DOHH2 (cell line): Measurements from ENCODE around the gene TPM2.

ENCODE experiments used
- H3F3A ChIP-seq: fragments of 200-600 bp; sonication (generic), shearing (Covaris generic); 2 replicates; pipeline ENCODE4 v1.6.0; 2016; ENCODE audit warnings: antibody characterized with exemption, mild to moderate bottlenecking; ENCODE audit not compliant: control insufficient read depth, insufficient read depth
- H3K27ac ChIP-seq: fragments of 200-600 bp; sonication (generic); 2 replicates; pipeline ENCODE4 v1.5.1; 2014; ENCODE audit warnings: low read depth, mild to moderate bottlenecking, low read length, moderate library complexity
- H3K27me3 ChIP-seq: fragments of 200-600 bp; sonication (generic); 2 replicates; pipeline ENCODE4 v1.6.1; 2014; ENCODE audit warnings: mild to moderate bottlenecking, low read length, mixed read lengths; ENCODE audit not compliant: control insufficient read depth
- H3K36me3 ChIP-seq: fragments of 200-600 bp; sonication (generic); 2 replicates; pipeline ENCODE4 v1.6.1; 2014; ENCODE audit warnings: mild to moderate bottlenecking, low read length, moderate library complexity, mixed read lengths; ENCODE audit not compliant: control insufficient read depth
- H3K4me1 ChIP-seq: fragments of 200-600 bp; sonication (generic); 2 replicates; pipeline ENCODE4 v1.6.1; 2014; ENCODE audit warnings: mild to moderate bottlenecking, low read length, mixed read lengths; ENCODE audit not compliant: control insufficient read depth
- H3K4me2 ChIP-seq: fragments of 200-600 bp; sonication (generic); 2 replicates; pipeline ENCODE4 v1.6.0; 2014; ENCODE audit warnings: mild to moderate bottlenecking, low read length, moderate library complexity
- H3K4me3 ChIP-seq: fragments of 200-600 bp; sonication (generic); 2 replicates; pipeline ENCODE4 v1.5.1; 2014; ENCODE audit warnings: mild to moderate bottlenecking, low read length, mixed read lengths
- H3K79me2 ChIP-seq: fragments of 200-600 bp; sonication (generic); 2 replicates; pipeline ENCODE4 v1.6.1; 2014; ENCODE audit warnings: mild to moderate bottlenecking, low read length, mixed read lengths; ENCODE audit not compliant: control insufficient read depth
- H3K9me2 ChIP-seq: fragments of 200-600 bp; sonication (generic); replicated peaks from 2 replicates; pipeline ENCODE4 v1.6.1; 2014; ENCODE audit warnings: mild to moderate bottlenecking, low read length, mixed read lengths; ENCODE audit not compliant: control insufficient read depth
- H3K9me3 ChIP-seq: fragments of 200-600 bp; sonication (generic); 2 replicates; pipeline ENCODE4 v1.6.1; 2014; ENCODE audit warnings: antibody characterized with exemption, low read length, mixed read lengths; ENCODE audit not compliant: control insufficient read depth, insufficient read depth
- H4K20me1 ChIP-seq: fragments of 200-600 bp; sonication (generic); 2 replicates; pipeline ENCODE4 v1.6.0; 2014; ENCODE audit warnings: low read depth, mild to moderate bottlenecking, antibody characterized with exemption, low read length, moderate library complexity; ENCODE audit not compliant: control insufficient read depth, insufficient read depth
- CTCF ChIP-seq: fragments of 200-600 bp; sonication (generic); IDR thresholded peaks from one replicate; pipeline ENCODE4 v1.5.1; 2014; ENCODE audit warnings: antibody characterized with exemption, mild to moderate bottlenecking, low read depth, low read length; ENCODE audit not compliant: poor library complexity, severe bottlenecking
- EZH2phosphoT487 ChIP-seq: fragments of 200-600 bp; sonication (generic); IDR thresholded peaks from 2 replicates; pipeline ENCODE4 v1.6.1; 2017; ENCODE audit warnings: borderline replicate concordance, mild to moderate bottlenecking, antibody characterized with exemption, low read length, moderate library complexity, mixed read lengths

The TPM2 gene

DNA sequence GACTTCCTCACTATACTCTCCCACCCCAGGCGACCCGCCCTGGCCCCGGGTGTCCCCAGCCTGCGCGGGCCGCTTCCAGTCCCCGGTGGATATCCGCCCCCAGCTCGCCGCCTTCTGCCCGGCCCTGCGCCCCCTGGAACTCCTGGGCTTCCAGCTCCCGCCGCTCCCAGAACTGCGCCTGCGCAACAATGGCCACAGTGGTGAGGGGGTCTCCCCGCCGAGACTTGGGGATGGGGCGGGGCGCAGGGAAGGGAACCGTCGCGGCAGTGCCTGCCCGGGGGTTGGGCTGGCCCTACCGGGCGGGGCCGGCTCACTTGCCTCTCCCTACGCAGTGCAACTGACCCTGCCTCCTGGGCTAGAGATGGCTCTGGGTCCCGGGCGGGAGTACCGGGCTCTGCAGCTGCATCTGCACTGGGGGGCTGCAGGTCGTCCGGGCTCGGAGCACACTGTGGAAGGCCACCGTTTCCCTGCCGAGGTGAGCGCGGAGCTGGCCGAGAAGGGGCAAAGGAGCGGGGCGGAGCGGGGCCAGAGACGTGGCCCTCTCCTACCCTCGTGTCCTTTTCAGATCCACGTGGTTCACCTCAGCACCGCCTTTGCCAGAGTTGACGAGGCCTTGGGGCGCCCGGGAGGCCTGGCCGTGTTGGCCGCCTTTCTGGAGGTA is 13.9 kb downstream of the TPM2 start:
- Histone ChIP-seq H4K20me1 (no peaks in the 10 kb centered on the region), H3K79me2 (no peaks in the 10 kb centered on the region), H3K36me3 (no peaks in the 10 kb centered on the region), H3K4me2 (no peak overlapping the region), H3K9me3 (no peaks in the 10 kb centered on the region), H3K9me2 (no peaks in the 10 kb centered on the region), H3K27me3 (peaks cover 6% of the 10 kb centered on the region; the same call in 1 of the 2 replicates), H3F3A (no peaks in the 10 kb centered on the region), H3K4me1 (peaks cover 12% of the 10 kb centered on the region), H3K4me3 (no peak overlapping the region), H3K27ac (no peak overlapping the region)
- TF ChIP-seq CTCF, result no peak
- no peak for TF ChIP-seq EZH2phosphoT487

GRCh38 chr9:35675204-35675603 is 14.5 kb downstream of the TPM2 start:
- H3K4me3 ChIP-seq, result no peak overlapping the region
- H3K4me2 ChIP-seq, result no peak overlapping the region
- no peaks in the 10 kb centered on the region for H3K9me2 ChIP-seq
- H3K27me3 ChIP-seq, result peaks cover 6% of the 10 kb centered on the region; the same call in 1 of the 2 replicates
- H3K36me3 ChIP-seq, result no peaks in the 10 kb centered on the region
- peaks cover 6% of the 10 kb centered on the region for H3K4me1 ChIP-seq
- no peak overlapping the region for H3K27ac ChIP-seq
- H4K20me1 ChIP-seq, result no peaks in the 10 kb centered on the region
- no peaks in the 10 kb centered on the region for H3K79me2 ChIP-seq
- no peaks in the 10 kb centered on the region for H3K9me3 ChIP-seq
- TF ChIP-seq EZH2phosphoT487, result no peak
- no peak for TF ChIP-seq CTCF
- no peaks in the 10 kb centered on the region for H3F3A ChIP-seq

DNA sequence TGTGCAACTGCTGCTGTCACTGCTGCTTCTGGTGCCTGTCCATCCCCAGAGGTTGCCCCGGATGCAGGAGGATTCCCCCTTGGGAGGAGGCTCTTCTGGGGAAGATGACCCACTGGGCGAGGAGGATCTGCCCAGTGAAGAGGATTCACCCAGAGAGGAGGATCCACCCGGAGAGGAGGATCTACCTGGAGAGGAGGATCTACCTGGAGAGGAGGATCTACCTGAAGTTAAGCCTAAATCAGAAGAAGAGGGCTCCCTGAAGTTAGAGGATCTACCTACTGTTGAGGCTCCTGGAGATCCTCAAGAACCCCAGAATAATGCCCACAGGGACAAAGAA is 15.7 kb downstream of the TPM2 start:
- H3K27ac ChIP-seq, result no peak overlapping the region
- no peaks in the 10 kb centered on the region for H3F3A ChIP-seq
- no peaks in the 10 kb centered on the region for H3K79me2 ChIP-seq
- H3K4me2 ChIP-seq, result no peak overlapping the region
- H3K9me3 ChIP-seq, result no peaks in the 10 kb centered on the region
- peaks cover 6% of the 10 kb centered on the region; the same call in 1 of the 2 replicates for H3K27me3 ChIP-seq
- no peak for TF ChIP-seq EZH2phosphoT487
- no peak for TF ChIP-seq CTCF
- no peaks in the 10 kb centered on the region for H3K36me3 ChIP-seq
- H3K9me2 ChIP-seq, result no peaks in the 10 kb centered on the region
- no peak overlapping the region for H3K4me3 ChIP-seq
- H3K4me1 ChIP-seq, result no peaks in the 10 kb centered on the region
- no peaks in the 10 kb centered on the region for H4K20me1 ChIP-seq
